H54 (cell line): Measurements from ENCODE around the gene ABCC9.
"Not testable (repeated sequence)": the region's sequence is repeated elsewhere in the genome, so short reads cannot be mapped to it uniquely, and the experiment has no call there.

Experiments
- DNase-seq: peaks from one replicate; pipeline ENCODE4 v3.0.0; 2011; ENCODE audit warnings: low spot score, mixed read lengths; ENCODE audit not compliant: insufficient read length
- FAIRE-seq: peaks from 3 replicates; lab custom pipeline; 2011; peaks lifted over from hg19 to GRCh38; lab: Jason Lieb, UNC
- POLR2A ChIP-seq: IDR thresholded peaks from 2 replicates; pipeline ENCODE4 v1.6.1; 2011; ENCODE audit warnings: low read depth, mild to moderate bottlenecking, low read length

The ABCC9 gene

DNA sequence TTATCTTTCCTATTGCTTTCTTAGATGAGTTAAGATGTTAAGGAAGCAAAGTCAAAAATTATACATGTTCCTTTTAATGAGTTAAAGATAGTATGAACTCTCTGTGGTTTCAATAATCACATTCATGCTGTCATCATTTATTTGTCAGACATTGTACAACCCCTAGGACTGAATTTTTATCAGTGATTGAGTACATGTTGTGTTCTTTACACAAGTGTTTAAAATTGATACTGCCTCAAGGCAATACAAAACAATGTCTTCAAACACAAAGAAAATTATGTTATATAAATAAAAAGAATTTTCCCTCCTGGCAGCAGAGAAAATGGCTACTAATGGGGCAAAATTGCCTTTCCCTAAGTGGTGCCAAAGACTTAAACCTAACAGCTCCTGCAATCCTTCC lies 132.1 kb downstream of the ABCC9 start:
- no peak for FAIRE-seq
- DNase-seq, result no peak
- TF ChIP-seq POLR2A, result no peak

DNA sequence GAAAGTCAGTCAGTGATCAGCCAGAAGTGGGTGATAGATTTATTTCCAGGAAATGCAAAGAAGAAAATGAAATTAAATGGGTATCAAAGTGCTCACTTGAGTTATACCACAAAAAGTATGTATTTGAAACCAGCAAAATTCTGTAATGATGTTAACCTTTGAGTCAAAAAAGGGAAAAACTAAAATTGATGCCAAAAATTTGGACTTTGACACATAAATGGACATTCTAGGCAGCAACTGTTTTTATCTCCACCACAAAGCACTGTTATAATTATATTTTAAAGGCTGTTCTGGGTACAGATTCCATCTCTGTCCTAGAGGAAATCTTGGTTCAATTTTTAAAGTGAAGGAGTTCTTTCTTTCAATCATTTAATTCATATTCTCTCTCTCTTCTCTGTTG lies 135.0 kb downstream of the ABCC9 start:
- TF ChIP-seq POLR2A, result no peak
- no peak for FAIRE-seq
- DNase-seq, result no peak

DNA sequence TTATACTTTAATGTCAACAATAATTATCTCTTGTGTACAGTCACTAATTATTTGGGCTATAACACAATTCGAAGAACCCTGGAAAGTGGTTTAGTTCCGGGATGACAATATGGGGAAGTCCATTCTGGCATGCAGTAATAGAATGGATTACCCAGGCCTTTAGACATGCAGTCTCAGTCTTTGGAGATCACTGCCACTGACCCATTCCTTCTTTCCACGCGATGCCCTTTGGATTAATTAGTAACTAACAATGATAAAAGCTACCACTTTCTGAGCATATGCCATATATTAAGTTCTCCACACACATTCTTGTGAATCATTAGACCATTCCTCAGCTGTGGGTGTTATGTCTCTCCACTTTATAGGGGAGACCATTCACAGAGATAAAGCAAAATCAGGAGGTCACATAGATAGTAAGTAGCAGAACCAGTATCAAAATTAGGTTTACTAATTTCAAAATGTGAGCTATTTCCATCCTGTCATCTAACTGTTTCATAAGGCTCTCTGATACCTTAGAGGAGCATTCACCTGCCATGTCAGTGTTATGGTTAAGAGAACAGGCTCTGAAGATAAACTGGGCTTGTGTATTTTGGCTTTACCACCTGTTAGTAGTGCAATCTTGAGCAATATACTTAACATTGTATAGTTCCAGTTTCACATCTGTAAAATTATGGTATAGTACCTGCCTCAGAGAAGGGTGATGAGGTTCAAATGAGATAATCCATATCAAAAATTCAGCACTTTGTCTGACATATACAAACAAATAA lies 139.5 kb downstream of the ABCC9 start:
- DNase-seq (no peak), FAIRE-seq (no peak)
- no peak for TF ChIP-seq POLR2A

- no peak for TF ChIP-seq POLR2A
- DNase-seq (no peak), FAIRE-seq (no peak)
These were observed 141.2 kb downstream of the ABCC9 start for GRCh38 chr12:21800011-21800410.

- TF ChIP-seq POLR2A, result no peak
- no peak for FAIRE-seq
- no peak for DNase-seq
These were observed 143.7 kb downstream of the ABCC9 start for GRCh38 chr12:21797539-21797938.

GRCh38 chr12:21795648-21796328 lies 145.4 kb downstream of the ABCC9 start:
- DNase-seq (no peak), FAIRE-seq (no peak)
- TF ChIP-seq POLR2A, result no peak

- not testable (repeated sequence) for DNase-seq, FAIRE-seq
These were observed 146.2 kb downstream of the ABCC9 start for GRCh38 chr12:21794807-21795595.

- DNase-seq, FAIRE-seq: not testable (repeated sequence)
These were observed 151.5 kb downstream of the ABCC9 start for GRCh38 chr12:21789687-21790086.

DNA sequence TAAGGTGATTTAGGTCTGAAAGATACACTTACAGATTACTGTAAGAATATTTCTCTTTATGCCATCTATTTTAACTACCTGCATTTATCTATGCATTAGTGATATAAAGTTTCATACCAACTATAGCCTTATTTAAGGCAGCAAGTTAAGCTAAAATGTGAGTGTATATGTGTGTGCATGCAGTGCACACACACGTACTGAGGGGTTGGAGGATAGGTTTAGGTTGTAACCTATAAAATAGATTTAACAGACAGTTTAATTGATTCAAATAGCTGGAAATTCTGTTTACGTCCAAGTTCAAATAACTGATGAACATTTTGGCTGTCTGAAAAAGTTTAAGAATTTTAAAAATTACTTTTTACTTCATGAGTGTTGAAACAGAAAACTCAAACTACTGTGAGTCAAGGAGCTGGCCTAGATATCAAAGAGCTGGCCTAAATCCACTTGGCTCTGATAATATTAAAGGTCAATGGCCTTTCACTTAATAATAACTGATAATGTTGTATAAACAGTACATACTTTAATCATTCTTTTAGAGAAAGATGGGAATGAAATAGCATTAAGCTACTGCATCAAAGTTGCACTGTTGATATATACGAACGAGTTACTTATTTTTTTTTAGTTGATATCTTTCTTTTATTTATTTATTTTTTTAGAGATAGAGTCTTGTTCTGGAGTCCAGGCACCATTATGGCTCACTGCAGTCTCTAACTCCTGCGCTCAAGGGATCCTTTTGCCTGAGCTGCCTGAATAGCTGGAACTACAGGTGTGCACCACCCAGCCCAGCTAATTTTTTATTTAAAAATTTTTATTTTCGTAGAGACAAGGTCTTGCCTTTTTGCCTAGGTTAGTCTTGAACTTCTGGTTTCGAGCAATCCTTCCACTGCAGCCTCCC lies 152.9 kb downstream of the ABCC9 start:
- FAIRE-seq (no peak), DNase-seq (no peak)
- TF ChIP-seq POLR2A, result no peak

DNA sequence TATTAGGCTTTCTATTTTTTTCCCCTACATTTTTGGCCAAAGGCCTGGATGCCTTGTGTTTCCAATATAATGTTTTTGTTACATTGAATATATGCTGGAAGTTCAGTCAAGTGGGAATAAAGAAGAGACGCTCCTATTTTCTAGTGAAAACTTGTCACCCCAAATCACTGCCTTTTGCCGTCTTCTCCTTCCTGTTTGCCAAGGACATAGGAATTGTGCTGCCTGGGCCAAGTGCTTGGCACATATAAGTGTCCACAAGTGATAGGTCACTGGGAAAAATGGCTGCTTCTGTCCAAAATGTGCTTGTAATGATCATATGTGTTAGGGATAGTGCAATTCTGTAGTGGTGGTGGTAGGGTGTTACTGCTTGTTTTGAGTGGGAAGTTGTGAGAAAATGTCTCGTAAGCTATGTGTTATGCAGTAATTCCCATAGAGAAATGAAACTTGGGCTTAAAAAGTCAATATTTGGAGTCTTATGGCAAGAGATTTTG lies 155.1 kb downstream of the ABCC9 start:
- FAIRE-seq, result no peak
- no peak for TF ChIP-seq POLR2A
- no peak for DNase-seq

- FAIRE-seq, DNase-seq: not testable (repeated sequence)
These were observed 158.5 kb downstream of the ABCC9 start for GRCh38 chr12:21782723-21783122.

GRCh38 chr12:21780786-21781185 lies 160.4 kb downstream of the ABCC9 start:
- DNase-seq, result no peak
- no peak for TF ChIP-seq POLR2A
- FAIRE-seq, result no peak

GRCh38 chr12:21776175-21776574 lies 165.1 kb downstream of the ABCC9 start:
- DNase-seq (no peak), FAIRE-seq (no peak)
- no peak for TF ChIP-seq POLR2A
